Prostate gland (tissue), 2 donors: Measurements from ENCODE around the gene MZB1.
A peak's percentile ranks its signal among the peaks of the same experiment; 100 is the strongest.

Experiments
- CTCF ChIP-seq, 4 experiments: fragments of 200-600 bp in 2 of 4; fragments of 450-650 bp in 2 of 4; sonication (generic) in 2 of 4; IDR thresholded peaks; 1 replicate in 3 of 4; 2 replicates in 1 of 4; pipeline ENCODE4 v1.5.1; 2016 to 2019; ENCODE audit warnings: antibody characterized with exemption in 4 of 4, mild to moderate bottlenecking in 2 of 4, moderate library complexity in 2 of 4
- POLR2A ChIP-seq: fragments of 450-650 bp; IDR thresholded peaks from one replicate; pipeline ENCODE4 v1.6.1; 2016; ENCODE audit warnings: antibody characterized with exemption, mild to moderate bottlenecking

- no peak for TF ChIP-seq POLR2A
- TF ChIP-seq CTCF (IDR thresholded peaks at IDR 0.05), result peak; percentile 32 to 85 (median 62)
Measured at GRCh38 chr5:139422307-139422893, 32.7 kb upstream of the MZB1 start.
